ENCODE measurements around the gene TIMM50. TPM values are rescaled to one million over a fixed set of nuclear protein-coding genes. Genes with fewer than 3 reads are reported as not detected.

The TIMM50 gene
- total RNA-seq, 1 experiment from 2014 or later, result 261 TPM

DNA sequence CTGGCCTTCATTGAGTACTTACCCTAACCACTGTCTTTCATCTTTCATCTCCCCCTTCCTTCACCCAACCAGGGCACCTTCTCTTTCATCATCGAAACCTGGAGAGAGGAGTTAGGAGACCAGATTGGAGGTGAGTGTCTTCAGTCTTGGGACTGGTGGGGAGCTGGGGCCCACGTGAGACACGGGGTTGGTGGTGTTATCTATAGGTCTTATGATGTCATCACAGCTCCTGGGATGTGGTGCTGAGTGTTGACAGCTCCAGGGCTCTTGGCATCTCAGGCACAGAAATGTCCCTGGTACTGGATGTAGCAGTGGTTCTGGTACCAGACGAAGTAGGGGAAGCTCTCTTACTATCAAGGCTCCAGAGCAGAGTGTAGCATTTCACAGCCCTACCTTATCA is 19.9 kb downstream of the TIMM50 start:
- no peak for DNase-seq (ENCODE audit: low spot score)

DNA sequence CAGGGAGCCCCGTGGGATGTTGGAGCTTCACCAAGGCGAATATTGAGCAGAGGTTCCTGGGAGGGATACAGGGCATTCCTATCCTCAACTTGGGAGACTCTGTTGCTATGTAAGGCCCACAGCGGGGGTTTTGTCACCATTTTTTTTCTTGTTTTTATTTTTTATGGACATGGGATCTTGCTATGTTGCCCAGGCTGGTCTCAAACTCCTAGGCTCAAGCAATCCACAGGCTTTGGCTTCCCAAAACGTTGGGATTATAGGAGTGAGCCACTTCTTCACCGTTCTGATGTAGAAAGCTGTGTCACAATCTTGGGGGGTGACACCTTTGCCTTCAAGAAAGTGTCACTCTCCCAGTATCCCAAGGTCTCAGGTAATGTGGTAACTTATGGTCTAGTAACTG is 20.7 kb downstream of the TIMM50 start:
- DNase-seq (ENCODE audit: low spot score), result no peak

DNA sequence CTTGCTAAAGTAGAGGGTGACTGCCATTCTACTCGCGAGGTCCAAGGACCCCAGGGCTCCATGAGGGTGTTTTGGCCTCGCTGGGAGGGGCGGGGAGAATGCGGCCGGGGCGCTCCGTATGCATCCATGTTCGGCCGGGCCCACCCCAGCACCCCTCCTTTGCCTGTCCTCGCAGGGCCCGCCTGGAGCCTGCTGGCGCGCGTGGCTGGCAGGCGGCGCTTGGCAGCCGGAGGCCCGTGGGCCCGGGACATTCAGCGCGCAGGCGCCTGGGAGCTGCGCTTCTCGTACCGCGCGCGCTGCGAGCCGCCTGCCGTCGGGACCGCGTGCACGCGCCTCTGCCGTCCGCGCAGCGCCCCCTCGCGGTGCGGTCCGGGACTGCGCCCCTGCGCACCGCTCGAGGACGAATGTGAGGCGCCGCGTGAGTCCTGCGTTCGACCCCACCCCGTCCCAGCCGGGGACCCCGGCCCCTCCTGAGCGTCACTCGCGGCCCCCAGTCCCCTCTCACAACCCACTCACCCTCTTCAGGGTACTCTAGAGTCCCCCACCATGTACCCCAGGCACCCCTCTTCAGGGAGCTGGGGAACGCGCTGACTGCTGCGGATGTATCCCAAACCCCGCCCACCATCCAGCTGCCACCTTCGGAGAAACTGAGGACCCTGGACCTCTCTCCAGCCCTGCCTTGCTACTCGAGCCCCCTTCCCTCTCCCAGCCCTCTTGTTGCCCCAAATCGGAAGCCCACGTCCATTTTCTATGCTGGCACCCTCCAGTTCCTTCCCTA is 22.2 kb downstream of the TIMM50 start:
- peak; percentile 61 for DNase-seq (ENCODE audit: low spot score)

GRCh38 chr19:39506598-39506943 is 25.9 kb downstream of the TIMM50 start:
- no peak for DNase-seq (ENCODE audit: low spot score)

DNA sequence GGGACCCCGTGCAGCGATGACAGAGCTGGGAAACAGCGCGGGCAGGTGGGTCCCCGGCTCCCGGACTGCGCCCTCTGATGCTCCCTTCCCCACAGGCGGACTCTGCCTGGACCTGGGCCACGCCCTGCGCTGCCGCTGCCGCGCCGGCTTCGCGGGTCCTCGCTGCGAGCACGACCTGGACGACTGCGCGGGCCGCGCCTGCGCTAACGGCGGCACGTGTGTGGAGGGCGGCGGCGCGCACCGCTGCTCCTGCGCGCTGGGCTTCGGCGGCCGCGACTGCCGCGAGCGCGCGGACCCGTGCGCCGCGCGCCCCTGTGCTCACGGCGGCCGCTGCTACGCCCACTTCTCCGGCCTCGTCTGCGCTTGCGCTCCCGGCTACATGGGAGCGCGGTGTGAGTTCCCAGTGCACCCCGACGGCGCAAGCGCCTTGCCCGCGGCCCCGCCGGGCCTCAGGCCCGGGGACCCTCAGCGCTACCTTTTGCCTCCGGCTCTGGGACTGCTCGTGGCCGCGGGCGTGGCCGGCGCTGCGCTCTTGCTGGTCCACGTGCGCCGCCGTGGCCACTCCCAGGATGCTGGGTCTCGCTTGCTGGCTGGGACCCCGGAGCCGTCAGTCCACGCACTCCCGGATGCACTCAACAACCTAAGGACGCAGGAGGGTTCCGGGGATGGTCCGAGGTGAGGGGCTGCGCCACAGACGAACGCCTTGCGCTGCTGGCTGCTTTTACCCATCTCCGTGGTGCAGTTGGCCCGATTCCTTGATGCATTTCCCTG is 26.5 kb downstream of the TIMM50 start:
- DNase-seq (ENCODE audit: low spot score), result no peak

- DNase-seq (ENCODE audit: low spot score), result no peak
Measured at GRCh38 chr19:39507715-39508364, 27.2 kb downstream of the TIMM50 start.

DNA sequence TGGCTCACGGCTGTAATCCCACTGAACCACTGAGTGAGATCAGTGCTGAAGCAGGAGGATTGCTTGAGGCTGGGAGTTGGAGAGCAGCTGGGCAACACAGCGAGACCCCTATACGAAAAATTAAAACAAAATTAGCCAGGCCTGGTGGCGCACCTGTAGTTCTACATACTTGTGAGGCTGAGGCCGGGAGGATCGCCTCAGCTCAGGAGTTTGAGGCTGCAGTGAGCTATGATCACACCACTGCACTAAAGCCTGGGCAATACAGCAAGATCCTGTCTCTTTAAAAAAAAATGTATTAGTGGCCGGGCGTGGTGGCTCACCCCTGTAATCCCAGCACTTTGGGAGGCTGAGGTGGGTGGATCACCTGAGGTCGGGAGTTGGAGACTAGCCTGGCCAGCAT is 28.0 kb downstream of the TIMM50 start:
- no peak for DNase-seq (ENCODE audit: low spot score)

GRCh38 chr19:39509233-39509632 is 28.6 kb downstream of the TIMM50 start:
- no peak for DNase-seq (ENCODE audit: low spot score)

DNA sequence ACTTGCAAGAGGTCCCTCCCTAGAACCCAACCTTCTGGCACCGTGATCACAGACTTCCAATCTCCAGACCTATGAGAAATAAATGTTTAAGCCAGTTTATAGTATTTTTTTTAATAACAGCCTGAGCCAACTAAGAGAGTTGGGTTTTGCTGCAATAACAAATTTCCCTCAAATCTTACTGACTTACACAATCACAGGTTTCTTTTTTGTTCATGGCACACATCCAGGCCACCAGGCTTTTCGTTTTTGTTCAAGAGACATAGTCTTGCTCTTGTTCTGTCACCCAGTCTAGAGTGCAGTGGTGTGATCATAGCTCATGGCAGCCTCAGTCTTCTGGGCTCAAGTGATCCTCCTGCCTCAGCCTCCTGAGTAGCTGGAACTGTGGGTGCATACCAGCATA is 32.4 kb downstream of the TIMM50 start:
- DNase-seq (ENCODE audit: low spot score), result no peak

GRCh38 chr19:39514840-39515550 is 34.4 kb downstream of the TIMM50 start, which contains the start of gene SELENOV:
SELENOV (plus strand) TSS chr19:39515139; CDS start chr19:39515213, 74 bp downstream.
- no peak for DNase-seq (ENCODE audit: low spot score)

GRCh38 chr19:39515551-39516191 is 35.0 kb downstream of the TIMM50 start:
- no peak for DNase-seq (ENCODE audit: low spot score)

- no peak for DNase-seq (ENCODE audit: low spot score)
Measured at GRCh38 chr19:39516270-39516669, 35.6 kb downstream of the TIMM50 start.

GRCh38 chr19:39517432-39517831 is 36.8 kb downstream of the TIMM50 start:
- no peak for DNase-seq (ENCODE audit: low spot score)

GRCh38 chr19:39518458-39518857 is 37.8 kb downstream of the TIMM50 start:
- no peak for DNase-seq (ENCODE audit: low spot score)

DNA sequence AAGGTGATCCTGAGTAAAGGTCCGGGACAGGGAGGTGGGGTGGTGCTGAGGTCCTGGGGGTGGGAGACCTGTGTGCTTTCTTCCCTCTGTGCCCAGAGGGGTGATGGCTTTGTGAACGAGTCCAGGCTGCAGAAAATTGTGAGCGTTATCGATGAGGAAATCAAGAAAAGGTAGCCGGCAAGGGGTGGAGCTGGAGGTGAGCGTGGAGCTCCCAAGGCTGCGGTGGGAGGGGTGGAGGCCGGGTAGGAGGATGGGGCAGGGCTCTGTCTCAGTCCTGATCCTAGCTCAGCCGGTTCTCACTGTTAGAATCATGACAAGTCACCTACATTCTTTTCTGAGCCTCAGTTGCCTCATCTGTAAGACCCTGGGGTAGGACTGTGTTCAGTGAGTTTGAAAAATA is 38.3 kb downstream of the TIMM50 start:
- DNase-seq (ENCODE audit: low spot score), result peak; percentile 46

GRCh38 chr19:39520541-39521484 is 40.2 kb downstream of the TIMM50 start:
- DNase-seq (ENCODE audit: low spot score), result no peak

DNA sequence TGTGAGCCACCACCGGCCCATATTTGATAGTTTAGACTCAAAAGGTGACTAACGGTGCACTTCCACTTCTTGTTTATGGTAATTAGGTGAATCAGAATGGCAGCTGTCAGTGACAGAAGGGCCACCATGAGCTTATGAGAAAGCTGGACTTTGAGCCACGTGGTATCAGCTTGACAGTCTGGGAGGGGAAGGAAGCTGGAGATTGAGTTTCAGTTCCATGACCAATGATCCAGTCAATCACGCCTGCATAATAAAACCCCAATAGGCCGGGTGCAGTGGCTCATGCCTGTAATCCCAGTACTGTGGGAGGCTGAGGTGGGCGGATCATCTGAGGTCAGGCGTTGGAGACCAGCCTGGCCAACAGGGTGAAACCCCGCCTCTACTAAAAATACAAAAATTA is 43.9 kb downstream of the TIMM50 start:
- DNase-seq (ENCODE audit: low spot score), result no peak

DNA sequence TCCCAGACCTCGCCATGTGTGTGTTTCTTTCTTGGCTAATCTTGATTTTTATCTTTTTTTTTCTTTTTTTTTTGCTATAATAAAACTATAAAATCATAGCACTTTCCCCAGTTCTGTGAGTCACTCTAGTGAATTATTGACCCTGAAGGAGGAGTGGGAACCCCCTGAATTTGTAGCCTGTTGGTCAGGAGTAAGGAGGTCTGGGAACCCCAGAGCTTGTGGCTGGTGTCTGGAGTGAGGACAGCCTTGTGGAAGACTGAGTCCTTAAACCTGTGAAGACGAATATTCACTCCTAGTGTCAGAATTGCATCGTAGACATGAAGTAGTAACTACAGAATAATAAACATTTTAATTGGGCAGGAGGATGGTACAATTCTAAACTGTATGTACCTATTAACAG is 44.6 kb downstream of the TIMM50 start:
- no peak for DNase-seq (ENCODE audit: low spot score)

GRCh38 chr19:39531834-39532232 is 51.2 kb downstream of the TIMM50 start:
- DNase-seq (ENCODE audit: low spot score), result no peak

All from HT-29 (cell line).